ENCODE measurements around the gene DTX4.

The DTX4 gene

DNA sequence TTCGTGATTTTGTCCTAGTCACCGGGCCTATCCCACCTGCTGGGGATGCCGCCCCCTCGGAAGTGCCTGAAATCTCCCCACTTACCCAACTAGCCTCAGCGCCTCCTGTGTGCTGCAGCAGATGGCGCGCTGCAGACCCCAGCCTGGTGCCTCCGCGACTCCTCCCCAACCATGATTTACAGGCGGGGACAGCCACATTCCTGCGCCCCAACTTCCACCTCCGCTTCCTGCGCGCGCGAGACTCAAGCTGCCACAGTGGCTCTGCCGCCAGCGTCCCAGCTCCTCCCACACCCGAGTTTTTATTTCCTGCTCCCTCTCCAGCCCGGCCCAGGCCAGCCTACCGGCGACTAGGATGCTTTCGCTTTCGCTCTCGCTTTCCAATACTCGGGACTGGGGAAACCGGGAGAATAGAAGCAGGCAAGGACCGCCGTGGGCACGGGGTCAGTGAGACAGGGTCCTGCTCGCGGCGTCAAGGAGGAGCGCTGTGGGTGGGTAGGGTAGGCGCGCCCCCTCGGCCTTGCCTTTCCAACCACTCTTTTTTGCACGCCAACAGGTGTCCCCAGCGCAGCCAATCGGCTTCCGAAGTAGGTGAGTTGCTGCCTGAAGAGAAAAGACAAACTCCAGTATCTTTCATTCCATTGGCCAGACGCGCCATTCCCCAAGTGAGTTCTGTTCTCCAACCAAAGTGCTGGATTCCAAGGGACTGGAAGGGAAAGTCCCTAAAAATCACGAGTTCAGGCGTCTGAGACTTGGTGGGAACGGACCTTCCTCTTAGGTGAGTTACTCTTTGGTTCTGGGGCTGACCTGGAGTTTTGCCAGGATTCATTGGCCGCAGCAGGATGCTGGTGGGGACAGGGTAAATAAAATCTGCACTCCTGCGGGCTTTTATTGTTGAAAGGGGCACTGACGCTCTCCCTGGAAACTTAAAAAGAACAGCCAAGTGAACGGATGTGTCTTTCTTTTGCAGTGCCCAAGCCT lies 29.1 kb upstream of the DTX4 start, which contains the start of gene FAM111A:
FAM111A (plus strand) TSS at position 327 of the 978 bp plus-strand sequence. CDS start 6,017 bp downstream, outside the sequence.
- TF ChIP-seq, protein P1, sequence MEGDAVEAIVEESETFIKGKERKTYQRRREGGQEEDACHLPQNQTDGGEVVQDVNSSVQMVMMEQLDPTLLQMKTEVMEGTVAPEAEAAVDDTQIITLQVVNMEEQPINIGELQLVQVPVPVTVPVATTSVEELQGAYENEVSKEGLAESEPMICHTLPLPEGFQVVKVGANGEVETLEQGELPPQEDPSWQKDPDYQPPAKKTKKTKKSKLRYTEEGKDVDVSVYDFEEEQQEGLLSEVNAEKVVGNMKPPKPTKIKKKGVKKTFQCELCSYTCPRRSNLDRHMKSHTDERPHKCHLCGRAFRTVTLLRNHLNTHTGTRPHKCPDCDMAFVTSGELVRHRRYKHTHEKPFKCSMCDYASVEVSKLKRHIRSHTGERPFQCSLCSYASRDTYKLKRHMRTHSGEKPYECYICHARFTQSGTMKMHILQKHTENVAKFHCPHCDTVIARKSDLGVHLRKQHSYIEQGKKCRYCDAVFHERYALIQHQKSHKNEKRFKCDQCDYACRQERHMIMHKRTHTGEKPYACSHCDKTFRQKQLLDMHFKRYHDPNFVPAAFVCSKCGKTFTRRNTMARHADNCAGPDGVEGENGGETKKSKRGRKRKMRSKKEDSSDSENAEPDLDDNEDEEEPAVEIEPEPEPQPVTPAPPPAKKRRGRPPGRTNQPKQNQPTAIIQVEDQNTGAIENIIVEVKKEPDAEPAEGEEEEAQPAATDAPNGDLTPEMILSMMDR (conservative IDR thresholded peaks at IDR 0.05; ENCODE audit: low read depth, low read length) = peak; percentile 46
- DNase-seq (ENCODE audit: low read depth) = peak; percentile 59
- H3K4me3 ChIP-seq (ENCODE audit: low read length) = peak within 1 kb of the TSS; percentile 86

DNA sequence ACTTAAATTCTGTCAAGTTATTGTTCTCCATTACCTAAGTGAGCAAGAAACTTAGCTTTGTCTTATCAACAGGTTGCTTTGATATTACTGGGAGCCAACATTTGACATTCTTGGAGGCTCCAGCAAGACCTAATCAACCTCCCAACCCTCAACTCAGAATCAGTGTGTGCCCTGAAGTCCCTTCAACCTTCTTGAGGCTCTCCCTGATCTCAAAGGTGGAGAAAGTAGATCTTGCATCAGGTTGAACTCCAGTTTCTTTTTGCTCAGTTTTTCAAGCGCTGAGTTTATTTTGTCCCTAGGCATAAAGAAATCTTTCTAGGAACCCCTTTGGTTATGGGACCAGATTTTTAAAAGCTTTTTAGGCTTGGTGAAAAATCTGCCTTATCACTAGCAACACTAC lies 27.8 kb upstream of the DTX4 start:
- no peak for DNase-seq (ENCODE audit: low read depth)
- TF ChIP-seq, protein P1 (conservative IDR thresholded peaks at IDR 0.05; ENCODE audit: low read depth, low read length) = no peak
- H3K4me3 ChIP-seq (ENCODE audit: low read length) = peak overlapping the region; percentile 49

DNA sequence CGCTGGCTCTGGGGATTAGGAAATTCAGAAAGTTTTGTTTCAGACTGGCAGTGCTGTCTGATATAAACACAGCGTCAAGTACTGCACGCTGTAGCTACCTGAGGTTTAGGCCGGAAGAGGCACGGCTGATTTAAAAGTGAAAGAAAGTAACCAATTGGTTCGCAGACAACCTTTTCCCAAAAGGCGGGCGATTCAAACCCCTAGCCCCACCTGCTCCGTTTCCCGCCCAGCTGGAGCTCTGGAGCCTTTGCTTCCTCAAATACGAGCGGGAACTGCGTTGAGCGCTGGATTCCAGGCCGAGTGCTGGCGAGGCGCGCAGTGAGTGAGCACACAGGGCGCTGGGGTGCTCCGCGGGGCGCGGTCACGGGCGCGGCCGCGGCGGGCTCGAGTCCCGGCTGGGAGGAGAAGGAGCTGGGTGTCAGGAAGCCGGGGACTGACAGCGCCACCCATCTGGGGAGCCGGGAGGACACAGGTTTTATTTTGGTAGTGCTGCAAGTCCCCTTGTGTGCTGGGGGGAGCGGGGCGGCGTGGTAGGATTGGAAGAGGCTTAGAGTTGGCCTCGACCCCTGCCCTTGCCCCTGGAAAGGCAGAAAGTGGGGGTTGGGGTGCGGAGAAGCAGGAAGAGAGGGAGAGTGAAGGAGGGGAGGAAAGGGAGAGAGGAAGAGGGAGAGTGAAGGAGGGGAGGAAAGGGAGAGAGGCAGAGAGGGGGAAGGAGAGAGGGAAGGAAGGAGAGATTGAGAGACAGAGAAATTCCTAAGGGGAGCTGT lies 27.2 kb upstream of the DTX4 start:
- H3K4me3 ChIP-seq (ENCODE audit: low read length) = peak overlapping the region; percentile 49
- peak; percentile 52 for DNase-seq (ENCODE audit: low read depth)
- TF ChIP-seq, protein P1 (conservative IDR thresholded peaks at IDR 0.05; ENCODE audit: low read depth, low read length) = peak; percentile 8

DNA sequence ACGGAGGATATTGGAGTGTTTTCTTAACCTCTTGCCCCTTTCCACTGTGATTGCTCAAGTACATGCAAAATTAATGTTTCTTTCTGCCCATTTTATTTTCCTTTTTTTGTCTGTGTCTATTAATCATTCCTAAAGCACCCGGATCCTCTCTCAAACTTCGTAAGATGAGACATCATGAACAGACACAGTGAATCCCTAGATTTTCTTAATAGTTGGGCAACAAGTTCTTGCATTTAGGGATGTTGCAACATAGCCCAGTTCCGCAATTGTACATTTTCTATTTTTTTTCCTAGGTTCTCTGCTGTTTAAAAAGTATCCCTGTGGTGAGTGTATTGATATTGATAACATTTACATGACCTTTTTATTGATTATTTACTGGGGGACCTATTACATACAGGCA lies 26.4 kb upstream of the DTX4 start:
- H3K4me3 ChIP-seq (ENCODE audit: low read length) = peak overlapping the region; percentile 49

DNA sequence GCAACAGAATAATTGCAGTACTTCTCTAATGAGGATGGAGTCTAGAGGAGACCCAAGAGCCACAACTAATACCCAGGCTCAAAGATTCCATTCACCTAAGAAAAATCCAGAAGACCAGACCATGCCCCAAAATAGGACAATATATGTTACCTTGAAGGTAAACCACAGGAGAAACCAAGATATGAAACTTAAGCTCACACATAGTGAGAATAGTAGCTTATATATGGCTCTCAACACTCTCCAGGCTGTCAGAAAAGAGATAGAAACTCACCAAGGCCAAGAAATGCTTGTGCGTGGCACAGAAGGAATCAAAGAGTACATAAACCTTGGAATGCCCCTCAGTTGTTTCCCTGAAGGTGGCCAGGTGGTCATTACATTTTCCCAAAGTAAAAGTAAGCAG lies 20.2 kb upstream of the DTX4 start:
- TF ChIP-seq, protein P1 (conservative IDR thresholded peaks at IDR 0.05; ENCODE audit: low read depth, low read length) = no peak
- DNase-seq (ENCODE audit: low read depth) = no peak
- H3K4me3 ChIP-seq (ENCODE audit: low read length) = no peak overlapping the region

More for the DNA sequence above, 26.4 kb upstream of the DTX4 start:
- DNase-seq (ENCODE audit: low read depth) = no peak
- TF ChIP-seq, protein P1 (conservative IDR thresholded peaks at IDR 0.05; ENCODE audit: low read depth, low read length) = no peak

DNA sequence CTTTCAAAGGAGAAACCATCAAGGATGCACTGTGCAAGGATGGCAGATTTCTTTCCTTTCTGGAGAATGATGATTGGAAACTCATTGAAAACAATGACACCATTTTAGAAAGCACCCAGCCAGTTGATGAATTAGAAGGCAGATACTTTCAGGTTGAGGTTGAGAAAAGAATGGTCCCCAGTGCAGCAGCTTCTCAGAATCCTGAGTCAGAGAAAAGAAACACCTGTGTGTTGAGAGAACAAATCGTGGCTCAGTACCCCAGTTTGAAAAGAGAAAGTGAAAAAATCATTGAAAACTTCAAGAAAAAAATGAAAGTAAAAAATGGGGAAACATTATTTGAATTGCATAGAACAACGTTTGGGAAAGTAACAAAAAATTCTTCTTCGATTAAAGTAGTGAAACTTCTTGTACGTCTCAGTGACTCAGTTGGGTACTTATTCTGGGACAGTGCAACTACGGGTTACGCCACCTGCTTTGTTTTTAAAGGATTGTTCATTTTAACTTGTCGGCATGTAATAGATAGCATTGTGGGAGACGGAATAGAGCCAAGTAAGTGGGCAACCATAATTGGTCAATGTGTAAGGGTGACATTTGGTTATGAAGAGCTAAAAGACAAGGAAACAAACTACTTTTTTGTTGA lies 19.5 kb upstream of the DTX4 start:
- no peak overlapping the region for H3K4me3 ChIP-seq (ENCODE audit: low read length)
- no peak for DNase-seq (ENCODE audit: low read depth)
- TF ChIP-seq, protein P1 (conservative IDR thresholded peaks at IDR 0.05; ENCODE audit: low read depth, low read length) = no peak

All from retinal pigment epithelial cell (primary cell).